ENCODE results near the gene PCDH9.

Gene PCDH9

DNA sequence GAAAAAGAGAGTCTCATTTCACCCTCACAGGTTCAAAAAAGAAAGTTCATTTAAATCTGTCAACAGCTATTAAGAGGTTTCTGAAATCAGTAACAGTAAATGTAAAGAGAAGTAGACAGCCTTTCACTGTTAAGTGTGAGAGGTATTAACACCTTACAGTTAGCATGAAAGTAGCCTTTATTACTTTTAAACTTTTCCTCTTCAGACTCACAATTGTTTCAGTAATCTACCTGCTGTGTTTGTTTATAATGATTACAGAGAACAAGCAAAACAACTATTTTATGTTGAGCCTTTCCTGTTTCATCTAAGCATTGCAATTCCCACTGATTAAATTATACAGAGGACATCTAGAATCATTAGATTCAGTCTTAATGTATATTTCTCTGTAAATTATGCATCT, 159.8 kb downstream of the PCDH9 start:
- Histone ChIP-seq H3K9me3 (ENCODE audit: insufficient read depth, low read length) (no peaks in the 10 kb centered on the region), H3K4me2 (ENCODE audit: low read depth, low read length, poor library complexity, severe bottlenecking) (no peak overlapping the region), H2AFZ (ENCODE audit: low read depth, low read length, severe bottlenecking) (no peak overlapping the region), H3K9me2 (replicated peaks; ENCODE audit: insufficient read depth, low read length) (no peaks in the 10 kb centered on the region), H3K36me3 (ENCODE audit: low read length) (no peaks in the 10 kb centered on the region), H3K9ac (ENCODE audit: low read length) (no peak overlapping the region), H4K20me1 (ENCODE audit: low read depth, low read length) (no peaks in the 10 kb centered on the region), H3K79me2 (ENCODE audit: insufficient read depth, low read length) (no peaks in the 10 kb centered on the region), H3K27ac (ENCODE audit: low read depth, low read length) (no peak overlapping the region), H3K27me3 (ENCODE audit: low read length) (no peaks in the 10 kb centered on the region), H3K4me3 (ENCODE audit: insufficient read depth, low read length, poor library complexity, severe bottlenecking) (no peak overlapping the region), H3F3A (ENCODE audit: insufficient read depth) (no peaks in the 10 kb centered on the region)
- TF ChIP-seq, protein P1, sequence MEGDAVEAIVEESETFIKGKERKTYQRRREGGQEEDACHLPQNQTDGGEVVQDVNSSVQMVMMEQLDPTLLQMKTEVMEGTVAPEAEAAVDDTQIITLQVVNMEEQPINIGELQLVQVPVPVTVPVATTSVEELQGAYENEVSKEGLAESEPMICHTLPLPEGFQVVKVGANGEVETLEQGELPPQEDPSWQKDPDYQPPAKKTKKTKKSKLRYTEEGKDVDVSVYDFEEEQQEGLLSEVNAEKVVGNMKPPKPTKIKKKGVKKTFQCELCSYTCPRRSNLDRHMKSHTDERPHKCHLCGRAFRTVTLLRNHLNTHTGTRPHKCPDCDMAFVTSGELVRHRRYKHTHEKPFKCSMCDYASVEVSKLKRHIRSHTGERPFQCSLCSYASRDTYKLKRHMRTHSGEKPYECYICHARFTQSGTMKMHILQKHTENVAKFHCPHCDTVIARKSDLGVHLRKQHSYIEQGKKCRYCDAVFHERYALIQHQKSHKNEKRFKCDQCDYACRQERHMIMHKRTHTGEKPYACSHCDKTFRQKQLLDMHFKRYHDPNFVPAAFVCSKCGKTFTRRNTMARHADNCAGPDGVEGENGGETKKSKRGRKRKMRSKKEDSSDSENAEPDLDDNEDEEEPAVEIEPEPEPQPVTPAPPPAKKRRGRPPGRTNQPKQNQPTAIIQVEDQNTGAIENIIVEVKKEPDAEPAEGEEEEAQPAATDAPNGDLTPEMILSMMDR (IDR thresholded peaks at IDR 0.05; ENCODE audit: insufficient read depth, low read length, poor library complexity, severe bottlenecking): no peak
- no peak for TF ChIP-seq EZH2phosphoT487 (conservative IDR thresholded peaks at IDR 0.05; ENCODE audit: low read length)

DNA sequence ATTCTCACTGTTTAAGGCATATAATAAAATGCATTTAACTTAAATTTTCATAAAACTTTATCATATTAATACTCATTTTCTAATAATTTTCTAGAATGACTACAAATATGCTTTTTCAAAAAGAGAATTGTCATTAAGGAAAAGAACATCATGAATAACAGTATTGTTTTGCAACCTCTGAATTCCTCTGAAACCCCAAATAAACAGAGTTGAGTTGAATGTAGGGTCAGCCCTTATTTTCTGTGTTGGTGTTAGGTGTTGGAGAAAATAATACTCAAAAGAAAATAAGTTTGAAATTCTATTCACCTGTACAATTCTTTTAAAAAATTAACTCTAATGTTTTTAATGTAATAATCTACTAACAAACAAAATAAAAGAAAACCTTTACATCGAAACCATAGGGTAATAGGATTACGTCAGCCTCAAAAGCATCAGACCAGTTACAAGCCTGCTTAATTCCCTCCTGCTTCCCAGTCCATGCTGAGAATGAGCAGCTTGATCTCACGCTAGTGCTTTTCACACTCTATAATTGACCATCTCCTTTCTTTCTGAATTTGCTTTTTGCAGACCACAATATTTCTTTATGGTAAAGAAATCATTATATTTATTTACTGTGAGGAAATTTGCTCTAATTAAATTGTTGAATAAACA, 160.9 kb downstream of the PCDH9 start:
- Histone ChIP-seq H3K9me3 (ENCODE audit: insufficient read depth, low read length) (no peaks in the 10 kb centered on the region), H4K20me1 (ENCODE audit: low read depth, low read length) (no peaks in the 10 kb centered on the region), H3K36me3 (ENCODE audit: low read length) (no peaks in the 10 kb centered on the region), H3K9ac (ENCODE audit: low read length) (no peak overlapping the region), H3K4me2 (ENCODE audit: low read depth, low read length, poor library complexity, severe bottlenecking) (no peak overlapping the region), H2AFZ (ENCODE audit: low read depth, low read length, severe bottlenecking) (no peak overlapping the region), H3K4me3 (ENCODE audit: insufficient read depth, low read length, poor library complexity, severe bottlenecking) (no peak overlapping the region), H3F3A (ENCODE audit: insufficient read depth) (no peaks in the 10 kb centered on the region), H3K79me2 (ENCODE audit: insufficient read depth, low read length) (no peaks in the 10 kb centered on the region), H3K27me3 (ENCODE audit: low read length) (no peaks in the 10 kb centered on the region), H3K9me2 (replicated peaks; ENCODE audit: insufficient read depth, low read length) (no peaks in the 10 kb centered on the region), H3K27ac (ENCODE audit: low read depth, low read length) (no peak overlapping the region)
- TF ChIP-seq, protein P1 (IDR thresholded peaks at IDR 0.05; ENCODE audit: insufficient read depth, low read length, poor library complexity, severe bottlenecking): no peak
- no peak for TF ChIP-seq EZH2phosphoT487 (conservative IDR thresholded peaks at IDR 0.05; ENCODE audit: low read length)

DNA sequence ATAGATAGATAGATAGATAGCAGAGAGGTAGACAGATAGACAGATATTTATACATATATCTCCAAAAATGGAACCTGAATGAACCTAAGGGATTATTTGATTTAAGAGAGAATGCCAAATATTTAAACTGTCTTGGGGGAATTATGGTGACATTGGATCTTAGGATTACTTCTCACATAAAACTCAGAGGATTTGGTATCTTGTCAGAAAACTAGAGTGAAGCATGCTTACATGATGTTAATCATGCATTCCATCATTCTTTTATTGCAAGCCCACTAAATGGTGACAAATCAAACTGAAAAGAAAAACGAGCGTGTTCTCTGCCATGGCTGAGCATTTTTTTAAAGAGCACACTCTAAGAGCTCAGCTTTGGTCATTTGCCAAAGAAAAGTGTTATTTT, 165.2 kb downstream of the PCDH9 start:
- Histone ChIP-seq H3K9me2 (replicated peaks; ENCODE audit: insufficient read depth, low read length) (no peaks in the 10 kb centered on the region), H3K9me3 (ENCODE audit: insufficient read depth, low read length) (no peaks in the 10 kb centered on the region), H3K36me3 (ENCODE audit: low read length) (no peaks in the 10 kb centered on the region), H3K4me3 (ENCODE audit: insufficient read depth, low read length, poor library complexity, severe bottlenecking) (no peak overlapping the region), H3K9ac (ENCODE audit: low read length) (no peak overlapping the region), H3K27me3 (ENCODE audit: low read length) (no peaks in the 10 kb centered on the region), H3K4me2 (ENCODE audit: low read depth, low read length, poor library complexity, severe bottlenecking) (no peak overlapping the region), H3K27ac (ENCODE audit: low read depth, low read length) (no peak overlapping the region), H4K20me1 (ENCODE audit: low read depth, low read length) (no peaks in the 10 kb centered on the region), H2AFZ (ENCODE audit: low read depth, low read length, severe bottlenecking) (no peak overlapping the region), H3K79me2 (ENCODE audit: insufficient read depth, low read length) (no peaks in the 10 kb centered on the region), H3F3A (ENCODE audit: insufficient read depth) (no peaks in the 10 kb centered on the region)
- TF ChIP-seq EZH2phosphoT487 (conservative IDR thresholded peaks at IDR 0.05; ENCODE audit: low read length): no peak
- TF ChIP-seq, protein P1 (IDR thresholded peaks at IDR 0.05; ENCODE audit: insufficient read depth, low read length, poor library complexity, severe bottlenecking): no peak

Data from SU-DHL-6 (cell line).